GM18873 (cell line): ENCODE measurements around the gene PUDP.
"Not testable (repeated sequence)": the region's sequence is repeated elsewhere in the genome, so short reads cannot be mapped to it uniquely, and the experiment has no call there.

Experiments used
- ATAC-seq: cut with Tn5 transposase; IDR thresholded peaks from one replicate; pipeline ENCODE4 v1.9.1; 2021; ENCODE audit warnings: mild to moderate bottlenecking, moderate library complexity, moderate number of reproducible peaks; ENCODE audit not compliant: unreplicated experiment, low FRiP score

Gene PUDP

DNA sequence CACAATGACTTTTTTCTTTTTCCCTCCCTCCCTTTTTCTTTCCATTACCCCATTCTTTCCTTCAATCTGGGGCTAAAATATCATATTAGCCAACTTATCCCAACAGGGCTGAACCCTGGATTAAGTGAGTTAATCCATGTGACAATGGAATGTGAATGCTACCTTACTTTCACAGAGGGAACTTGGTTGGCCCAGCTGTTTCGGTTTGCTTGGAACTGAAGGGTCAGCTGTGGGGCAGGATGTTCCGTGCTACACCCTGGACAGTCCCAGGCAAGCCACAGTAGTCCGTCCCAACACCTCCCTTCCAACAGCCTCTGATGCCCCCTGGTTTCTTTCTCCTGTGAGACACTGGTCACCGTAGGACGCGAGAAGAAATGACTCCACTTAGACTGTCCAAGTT, 95.4 kb downstream of the PUDP start:
- no peak for ATAC-seq

DNA sequence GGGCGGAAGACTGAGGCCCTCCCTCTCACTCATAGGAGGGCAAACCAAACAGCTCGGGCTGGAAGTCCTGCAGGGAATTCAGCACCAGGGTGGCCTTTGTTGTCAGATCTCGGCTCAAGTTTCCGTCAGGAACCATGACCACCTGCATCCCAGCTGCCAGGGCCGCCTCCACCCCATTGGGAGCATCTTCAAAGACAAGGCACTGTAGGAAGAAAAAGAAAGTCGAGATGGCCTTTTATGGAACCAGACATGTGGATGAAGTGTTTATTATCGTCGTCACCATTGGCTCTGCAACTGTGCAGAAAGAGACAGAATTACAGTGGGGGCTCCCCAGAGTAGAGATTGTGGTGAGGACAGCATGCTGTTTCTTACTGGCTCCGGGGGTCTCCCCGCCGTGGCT, 97.7 kb downstream of the PUDP start:
- no peak for ATAC-seq

DNA sequence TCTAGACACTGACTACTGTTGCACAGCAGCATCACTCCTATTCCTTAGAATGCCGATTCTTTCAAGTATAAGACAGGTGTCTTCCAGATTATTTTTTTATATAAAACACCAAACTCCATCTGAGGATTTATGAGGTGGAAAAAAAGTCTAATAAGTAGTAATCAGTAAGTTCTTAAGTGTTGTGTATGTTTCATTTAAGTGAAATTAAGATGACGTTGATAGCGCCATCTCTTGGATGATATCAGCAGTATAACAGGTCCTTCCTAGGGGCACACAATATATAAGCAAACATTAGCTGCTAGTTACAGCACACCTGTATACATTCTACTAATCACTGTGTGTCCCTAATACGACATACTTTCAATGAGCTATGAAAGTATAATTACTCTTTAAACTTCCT, 100.0 kb downstream of the PUDP start:
- no peak for ATAC-seq

DNA sequence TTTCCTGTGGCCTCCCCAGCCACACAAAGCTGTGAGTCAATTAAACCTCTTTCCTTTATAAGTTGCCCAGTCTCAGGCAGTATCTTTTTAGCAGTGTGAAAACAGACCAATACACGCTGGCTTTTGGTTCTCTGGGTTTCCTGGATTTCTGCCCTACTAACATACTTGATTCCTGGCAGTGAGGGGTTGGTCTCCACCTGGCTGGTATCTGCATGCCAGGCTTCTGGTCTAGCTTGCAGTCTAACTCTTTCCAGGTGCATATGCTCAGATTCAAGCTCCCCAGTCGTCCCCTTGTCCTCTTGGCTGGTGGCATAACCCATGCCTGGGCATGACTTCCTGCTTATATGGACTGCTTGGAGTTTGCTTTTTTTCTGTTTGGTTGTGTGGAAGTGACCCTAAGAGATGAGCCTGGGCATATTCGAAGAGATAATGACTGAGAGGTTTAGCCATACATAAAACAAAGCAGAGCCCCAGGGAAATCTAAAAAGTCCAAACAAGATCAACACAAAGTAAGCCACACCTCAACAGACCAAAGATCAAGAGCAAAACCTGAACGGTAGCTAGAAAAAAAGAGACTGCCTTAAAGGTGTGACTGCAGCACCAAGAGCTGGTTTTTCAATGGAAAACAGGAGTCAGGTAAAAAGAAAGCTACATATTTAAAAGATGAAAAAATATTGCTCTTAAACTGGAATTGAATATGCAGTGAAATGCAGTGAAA, 102.6 kb downstream of the PUDP start:
- ATAC-seq, result no peak

DNA sequence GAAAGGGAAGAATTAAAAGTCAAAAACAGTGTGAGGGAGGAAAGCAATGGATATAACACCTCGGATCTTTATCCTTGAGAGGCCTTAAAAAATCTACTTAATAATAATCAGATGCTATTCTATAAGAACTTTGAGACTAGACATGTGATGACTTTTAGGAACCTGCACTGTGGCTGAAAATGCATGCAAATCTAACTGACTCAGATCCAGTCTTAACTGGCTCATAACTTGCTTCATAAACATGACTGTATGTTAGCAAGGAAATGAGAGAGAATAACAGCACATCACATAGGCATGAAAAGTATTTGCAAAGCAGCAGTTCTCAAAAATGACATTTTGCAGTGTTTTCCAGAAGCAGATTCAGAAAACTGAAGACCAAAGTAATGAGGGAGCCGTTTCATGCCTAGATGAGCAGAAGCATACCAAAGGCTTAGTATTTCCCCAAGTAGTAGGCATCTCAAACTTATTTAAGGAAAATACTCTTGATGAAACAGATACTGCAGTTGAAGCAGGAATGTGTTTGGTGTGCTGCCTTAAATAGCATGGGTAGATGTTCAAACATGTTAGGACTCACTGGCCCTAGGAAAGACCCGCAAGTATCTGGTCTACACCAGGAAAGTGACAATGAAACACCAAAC, 104.0 kb downstream of the PUDP start:
- ATAC-seq, result not testable (repeated sequence)

DNA sequence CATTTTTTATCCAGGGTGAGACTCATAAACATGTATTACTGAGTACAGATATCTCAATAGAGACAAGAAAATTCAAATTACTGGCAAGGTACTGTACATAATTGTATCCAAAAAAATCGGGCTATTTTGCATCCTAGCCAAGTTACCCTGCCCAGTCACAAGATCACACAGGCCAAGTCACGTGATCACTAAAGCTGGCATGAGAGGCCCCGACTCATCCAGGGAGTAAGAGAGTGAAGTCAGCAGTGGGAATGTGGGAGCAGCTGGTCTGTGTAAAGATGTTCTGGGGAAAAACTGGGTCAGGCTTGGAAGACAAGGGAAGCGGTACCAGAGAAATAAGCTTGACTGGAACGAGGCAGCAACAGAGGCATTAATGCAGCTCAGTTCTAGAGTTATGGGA, 119.7 kb downstream of the PUDP start:
- no peak for ATAC-seq

DNA sequence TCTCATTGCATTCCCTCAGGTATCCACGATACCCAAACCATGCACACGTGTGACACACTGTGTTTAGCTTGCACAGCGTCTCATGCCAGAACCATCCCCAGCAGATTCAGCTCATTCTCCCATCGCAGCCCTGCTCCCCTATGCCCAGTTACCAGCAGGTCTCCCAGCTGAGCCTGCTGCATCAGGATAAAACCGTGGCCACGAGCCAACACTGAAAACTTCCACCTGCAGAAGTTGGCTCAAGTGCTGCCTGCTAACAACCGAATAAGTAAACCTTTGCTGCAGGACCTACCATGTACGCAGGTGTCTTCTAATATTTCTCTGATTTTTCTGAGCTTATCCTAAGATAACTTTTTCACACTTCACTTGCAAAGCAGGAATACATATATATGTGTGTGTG, 120.9 kb downstream of the PUDP start:
- no peak for ATAC-seq

DNA sequence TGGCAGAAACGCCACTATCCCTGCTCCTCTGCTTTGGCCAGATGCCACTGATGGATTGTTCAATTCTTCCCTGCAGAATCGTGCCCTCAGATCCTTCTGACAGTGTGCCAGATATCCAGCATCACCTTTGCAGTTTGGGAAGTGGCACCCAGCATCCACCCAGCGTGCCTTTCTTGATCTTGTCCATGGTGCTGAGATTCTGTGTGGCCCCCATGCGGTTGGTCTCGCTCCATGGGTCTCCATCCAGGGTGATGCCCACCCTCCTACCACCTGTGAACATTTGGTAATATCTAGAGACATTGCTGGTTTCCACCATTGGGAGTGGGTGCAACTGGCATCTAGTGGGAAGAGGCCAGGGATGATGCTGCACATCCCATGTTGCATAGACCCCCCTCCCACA, 121.6 kb downstream of the PUDP start:
- not testable (repeated sequence) for ATAC-seq

DNA sequence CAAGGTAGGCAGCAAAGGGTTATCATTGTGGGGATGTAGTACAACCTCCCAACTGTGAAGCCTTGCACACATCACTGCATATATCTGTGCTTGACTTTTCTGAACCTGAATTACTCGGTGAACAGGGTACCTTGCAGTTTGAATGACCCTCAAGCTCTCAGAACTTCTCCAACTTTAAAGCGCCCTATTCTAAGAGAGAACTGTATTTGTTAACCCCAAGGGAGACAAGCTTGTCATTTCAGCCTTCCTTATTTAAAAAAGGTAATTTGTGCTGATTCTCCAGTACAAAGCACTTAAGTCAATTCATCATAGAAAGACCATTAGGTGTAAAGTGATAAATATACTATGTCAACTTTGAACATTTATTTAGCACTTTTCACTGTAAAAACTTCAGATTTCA, 122.5 kb downstream of the PUDP start:
- no peak for ATAC-seq

DNA sequence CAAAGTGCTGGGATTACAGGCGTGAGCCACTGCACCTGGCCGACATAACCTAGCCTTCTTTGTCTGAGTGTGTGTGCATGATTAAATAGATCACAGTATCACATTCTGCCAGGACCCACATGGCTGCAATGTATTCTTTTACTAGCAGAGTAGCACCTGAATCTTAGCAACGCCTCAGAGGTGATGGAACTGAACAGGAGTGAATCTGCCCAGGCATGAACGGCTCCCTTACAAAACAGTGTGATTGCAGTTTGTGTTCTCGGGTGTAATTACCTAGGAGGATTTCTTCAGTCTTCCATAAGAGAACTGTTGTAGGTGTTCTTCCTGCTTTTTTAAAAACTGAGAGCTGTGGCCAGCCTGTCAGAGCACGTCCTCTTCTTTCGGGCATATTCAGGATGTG, 123.1 kb downstream of the PUDP start:
- no peak for ATAC-seq

DNA sequence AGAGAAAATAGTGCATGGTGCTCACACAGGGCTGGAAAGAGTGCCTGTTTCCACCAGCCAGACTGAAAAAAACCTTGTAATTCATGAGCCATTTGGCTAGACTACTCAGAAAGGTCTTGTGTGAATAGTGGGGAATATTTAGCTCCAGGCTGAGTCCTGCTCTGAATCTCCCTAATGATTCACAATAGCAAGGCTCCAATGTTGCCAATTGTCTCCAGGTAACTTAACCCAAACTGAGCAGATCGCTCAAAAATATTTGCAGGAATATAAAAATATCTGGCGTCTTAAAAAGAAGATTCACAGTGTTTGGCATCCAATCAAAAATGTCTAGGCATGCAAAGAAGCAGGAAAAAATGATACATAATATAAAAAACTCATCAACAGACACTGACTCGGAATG, 125.0 kb downstream of the PUDP start:
- ATAC-seq, result not testable (repeated sequence)

DNA sequence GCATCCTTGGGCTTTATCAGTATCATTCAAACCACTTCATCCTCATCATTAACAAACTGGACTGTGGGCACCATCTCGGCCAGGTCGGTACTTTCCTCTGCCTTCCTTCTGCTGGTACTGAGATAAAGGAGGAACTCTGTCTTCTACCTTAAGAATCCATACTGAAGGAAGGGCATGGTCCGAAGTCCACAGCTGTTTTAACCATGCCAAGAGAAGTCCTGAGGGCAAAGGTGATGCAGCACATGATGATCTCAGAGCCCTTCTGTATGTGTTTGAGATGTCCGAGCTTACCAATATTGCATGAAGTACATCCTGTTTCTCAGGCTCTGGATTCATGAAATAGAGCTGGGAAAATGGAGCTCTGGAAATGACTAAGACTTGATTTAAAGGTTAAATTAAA, 126.0 kb downstream of the PUDP start:
- no peak for ATAC-seq

DNA sequence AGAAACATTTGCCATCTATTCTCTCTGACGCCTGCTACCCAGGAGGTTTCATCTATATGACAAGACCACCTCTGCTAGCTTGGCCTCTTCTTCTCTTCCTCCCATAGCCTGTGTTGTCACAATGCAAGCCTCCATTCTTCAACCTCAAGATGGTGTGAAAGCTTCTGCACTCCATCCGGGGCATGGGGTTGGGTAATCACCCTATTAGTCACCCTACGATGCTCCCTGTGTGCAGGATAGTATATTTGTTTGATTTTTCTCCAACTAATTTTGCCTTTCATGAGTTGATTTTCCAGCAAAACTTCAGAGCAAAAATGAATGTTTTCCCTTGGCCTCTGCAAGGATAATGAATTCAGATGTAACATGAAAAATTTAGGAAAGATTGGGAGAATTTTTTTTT, 128.4 kb downstream of the PUDP start:
- ATAC-seq, result no peak

DNA sequence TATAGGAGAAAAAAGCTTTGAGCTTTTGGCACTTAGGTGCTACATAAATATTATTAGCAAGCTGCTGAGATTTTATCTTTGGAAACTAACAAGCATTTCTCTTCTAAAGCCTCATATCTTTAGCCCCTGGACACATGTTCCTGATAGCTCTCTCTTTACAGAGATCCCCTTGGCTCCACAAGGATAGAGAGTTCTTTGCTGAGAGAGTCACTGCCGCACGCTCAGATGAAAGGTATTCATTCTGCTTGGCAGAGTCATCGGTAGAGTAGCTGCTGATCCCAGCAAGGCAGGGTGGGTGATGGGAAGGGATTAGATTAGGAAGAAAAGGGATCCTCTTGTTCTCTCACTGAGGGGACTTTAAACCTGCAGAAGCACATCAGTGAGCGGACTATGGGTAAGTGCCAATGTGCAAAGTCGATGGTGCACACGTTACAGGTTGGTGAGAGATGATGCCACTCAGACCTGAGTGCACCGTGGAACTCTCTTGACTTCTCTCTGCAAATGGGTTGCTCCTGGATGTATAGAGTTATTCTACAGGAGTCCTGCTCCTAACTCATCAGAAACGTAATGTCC, 135.6 kb downstream of the PUDP start:
- not testable (repeated sequence) for ATAC-seq

DNA sequence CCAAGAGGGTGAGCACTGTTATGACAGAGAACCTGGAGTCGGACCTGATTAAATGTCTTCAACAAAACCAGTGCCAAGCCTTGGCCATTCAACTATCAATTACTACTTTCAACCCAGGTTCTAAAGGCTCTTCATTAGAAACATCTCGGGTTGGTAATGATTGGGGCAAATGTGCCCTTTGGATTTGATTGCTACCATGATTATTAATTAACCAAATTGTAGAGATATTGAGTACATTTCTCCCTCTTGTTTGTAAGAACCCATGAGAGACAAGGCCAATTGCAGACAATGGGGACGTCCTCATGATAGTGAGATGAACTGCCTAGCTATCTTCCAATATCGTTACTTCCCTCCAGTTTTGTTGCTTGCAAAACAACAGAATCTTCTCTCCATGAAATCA, 137.1 kb downstream of the PUDP start:
- ATAC-seq, result not testable (repeated sequence)

DNA sequence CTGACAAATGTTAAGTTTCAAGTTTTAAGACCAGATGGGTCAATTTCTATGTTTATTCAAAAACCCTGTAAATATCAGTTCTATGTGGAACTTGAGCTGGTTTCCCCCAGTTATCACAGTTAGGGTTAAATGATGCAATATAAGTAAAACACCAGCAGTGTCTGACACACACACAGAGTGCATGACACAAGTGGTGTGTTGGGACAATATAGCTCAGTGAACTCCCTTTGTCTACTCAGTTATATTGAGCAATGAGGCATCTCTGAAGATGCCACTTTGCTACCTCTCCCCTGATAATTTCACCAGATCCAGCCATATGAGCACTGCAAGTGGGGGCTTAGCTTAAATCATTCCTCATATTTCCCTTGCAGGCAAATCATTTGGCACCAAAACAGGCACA, 140.6 kb downstream of the PUDP start:
- not testable (repeated sequence) for ATAC-seq
